ENCODE measurements around the gene PRLR. TPM values are rescaled to one million over a fixed set of nuclear protein-coding genes. Genes with fewer than 3 reads are reported as not detected.

Gene PRLR
- total and polyA plus RNA-seq, 9 of the 15 experiments (the other 6 are each of a cell fraction or from before 2014, with no cell fraction given): 0.02 TPM; not detected in 8

GRCh38 chr5:35138232-35138631 lies 92.1 kb downstream of the PRLR start:
- H3K36me3 ChIP-seq (ENCODE audit: control insufficient read depth, insufficient read depth, low read length): no peaks in the 10 kb centered on the region
- peaks cover 0 to 13% of the 10 kb centered on the region in 2 experiments; a peak in 2 of 5 replicates for H3K27me3 ChIP-seq (ENCODE audit: control insufficient read depth in 2 of 2, insufficient read depth in 2 of 2, low read length in 2 of 2)
- CTCF ChIA-PET (ENCODE audit: low intra/inter-chr PET ratio): interaction anchor here (0.6 kb wide), 1 partner anchor 120 kb away, joined by 3 read pairs; no protein-coding TSS in a partner anchor
- no peak overlapping the region for H3K9ac ChIP-seq (ENCODE audit: insufficient read depth in 1 of 2, low read depth in 2 of 2, low read length in 2 of 2)
- WGBS (ENCODE audit: insufficient coverage, low coverage, missing lambda C conversion rate): 0% methylated on average over 1 of the region's 1 CpG
- H3K9me1 ChIP-seq (ENCODE audit: control insufficient read depth, insufficient read depth, low read length): no peaks in the 10 kb centered on the region
- no peak overlapping the region for H3K4me3 ChIP-seq
- H4K20me1 ChIP-seq (replicated peaks; ENCODE audit: control insufficient read depth, insufficient read depth, low read length): no peaks in the 10 kb centered on the region
- POLR2A ChIA-PET: interaction anchor here (0.6 to 0.8 kb wide), 2 partner anchors 9 to 37 kb away, joined by 3 read pairs; no protein-coding TSS in a partner anchor
- BruUV-seq (replicated peaks): no TSS peak
- FAIRE-seq (no peak), DNase-seq (ENCODE audit: extremely low read depth in 1 of 4, low spot score in 3 of 4) (no peak), ATAC-seq (no peak)
- intact Hi-C loops (cut with micrococcal nuclease) (no loop called here), in situ Hi-C loops (cut with MboI) (no loop called here)
- H3K4me1 ChIP-seq (replicated peaks in 1 of 2; ENCODE audit: control insufficient read depth in 2 of 2, insufficient read depth in 2 of 2, low read length in 2 of 2): no peaks in the 10 kb centered on the region
- no peak overlapping the region for H3K4me2 ChIP-seq (ENCODE audit: insufficient read depth, low read length)
- TF ChIP-seq EZH2 (IDR thresholded peaks at IDR 0.05; ENCODE audit: borderline replicate concordance, low read depth, low read length) (no peak), PBX2 (CRISPR knock-in tag; IDR thresholded peaks at IDR 0.05; ENCODE audit: low read depth) (no peak), PBX2 (tag; conservative IDR thresholded peaks at IDR 0.05; ENCODE audit: low read depth) (no peak), ZNF57 (CRISPR knock-in tag; IDR thresholded peaks at IDR 0.05) (no peak), YY1 (IDR thresholded peaks at IDR 0.05; ENCODE audit: borderline replicate concordance in 1 of 3, control insufficient read depth in 1 of 3, extremely low read depth in 1 of 3, insufficient read depth in 3 of 3, insufficient read length in 1 of 3, insufficient replicate concordance in 2 of 3, low read depth in 1 of 3, low read length in 2 of 3) (no peak), ZNF77 (CRISPR knock-in tag; IDR thresholded peaks at IDR 0.05) (no peak), ZNF146 (CRISPR knock-in tag; IDR thresholded peaks at IDR 0.05; ENCODE audit: unreplicated experiment) (no peak), FOXJ2 (tag; IDR thresholded peaks at IDR 0.05) (no peak), CTCF (IDR thresholded peaks at IDR 0.05 in 2 of 3, conservative IDR thresholded peaks at IDR 0.05 in 1 of 3; ENCODE audit: insufficient read depth in 2 of 3, low read depth in 1 of 3, low read length in 3 of 3) (no peak), BRF1 (IDR thresholded peaks at IDR 0.05; ENCODE audit: borderline replicate concordance, extremely low read depth, insufficient read length) (no peak), ZFP1 (CRISPR knock-in tag; IDR thresholded peaks at IDR 0.05) (no peak), TRIM24 (IDR thresholded peaks at IDR 0.05) (no peak), IFI16 (CRISPR knock-in tag; IDR thresholded peaks at IDR 0.05) (no peak), LARP7 (IDR thresholded peaks at IDR 0.05) (no peak), TSC22D4 (tag; IDR thresholded peaks at IDR 0.05) (no peak), ZNF197 (CRISPR knock-in tag; IDR thresholded peaks at IDR 0.05; ENCODE audit: low read depth) (no peak)
- no peak overlapping the region for H2AFZ ChIP-seq (ENCODE audit: low read depth, low read length)
- H3K27ac ChIP-seq (ENCODE audit: extremely low read depth, low read depth, low read length): no peak overlapping the region
- H3K79me2 ChIP-seq (ENCODE audit: control insufficient read depth, insufficient read depth, low read length): no peaks in the 10 kb centered on the region
- no peaks in the 10 kb centered on the region for H3K9me3 ChIP-seq (replicated peaks; ENCODE audit: control insufficient read depth, insufficient read depth, low read depth, low read length)

Data from K562 (cell line).